Stimulated activated CD8-positive, alpha-beta memory T cell treated with anti-CD3 and anti-CD28 coated beads, Interleukin-4, amount 100 ng/mL, for 48 hours (primary cell): Measurements from ENCODE around the gene LAMB1.
"Not testable (repeated sequence)": the region's sequence is repeated elsewhere in the genome, so short reads cannot be mapped to it uniquely, and the experiment has no call there.

Experiments
- DNase-seq: peaks from one replicate; pipeline ENCODE4 v3.0.0-alpha.2; 2020

Gene LAMB1

GRCh38 chr7:108002726-108003598 is at the start of gene LAMB1:
Gene LAMB1, minus strand, starts transcription at chr7:108003161. Its CDS starts 276 bp downstream, at chr7:108002885.
- peak; percentile 41 for DNase-seq

DNA sequence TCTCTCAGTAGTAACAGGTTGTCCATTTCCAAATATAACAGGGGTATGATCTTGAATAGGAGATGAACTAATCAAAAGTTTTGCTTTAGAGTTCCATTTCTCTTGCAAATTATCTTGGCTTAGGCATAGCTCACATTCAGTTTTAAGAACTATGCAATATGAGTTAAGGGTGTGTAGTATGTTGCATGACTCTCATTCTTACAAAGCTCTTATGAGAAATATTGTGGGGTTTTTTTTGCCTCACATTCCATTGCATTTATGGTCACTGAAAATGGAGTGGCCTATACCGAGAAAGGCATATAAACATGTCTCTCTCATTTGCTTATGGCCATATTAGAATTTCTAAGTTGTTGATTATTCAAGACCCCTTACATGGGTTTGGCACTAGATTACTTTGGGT is 48.5 kb upstream of the LAMB1 start:
- no peak for DNase-seq

GRCh38 chr7:108049962-108050361 is 47.0 kb upstream of the LAMB1 start:
- no peak for DNase-seq

DNA sequence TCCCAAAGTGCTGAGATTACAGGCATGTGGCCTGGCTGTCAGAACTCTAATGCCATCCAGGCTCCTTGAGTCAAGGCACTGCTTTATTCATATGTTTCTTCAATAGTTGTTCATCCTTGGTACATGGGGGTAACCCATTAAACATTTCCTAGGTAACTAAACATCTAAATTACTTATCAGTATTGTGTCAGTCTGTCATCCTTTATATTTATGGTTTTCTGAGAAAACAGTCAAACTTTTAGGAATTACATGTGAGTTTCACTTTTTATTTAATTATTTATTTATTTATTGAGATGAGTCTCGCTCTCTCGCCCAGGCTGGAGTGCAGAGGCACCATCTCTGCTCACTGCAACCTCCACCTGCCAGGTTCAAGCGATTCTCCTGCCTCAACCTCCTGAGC is 45.5 kb upstream of the LAMB1 start:
- DNase-seq, result no peak

DNA sequence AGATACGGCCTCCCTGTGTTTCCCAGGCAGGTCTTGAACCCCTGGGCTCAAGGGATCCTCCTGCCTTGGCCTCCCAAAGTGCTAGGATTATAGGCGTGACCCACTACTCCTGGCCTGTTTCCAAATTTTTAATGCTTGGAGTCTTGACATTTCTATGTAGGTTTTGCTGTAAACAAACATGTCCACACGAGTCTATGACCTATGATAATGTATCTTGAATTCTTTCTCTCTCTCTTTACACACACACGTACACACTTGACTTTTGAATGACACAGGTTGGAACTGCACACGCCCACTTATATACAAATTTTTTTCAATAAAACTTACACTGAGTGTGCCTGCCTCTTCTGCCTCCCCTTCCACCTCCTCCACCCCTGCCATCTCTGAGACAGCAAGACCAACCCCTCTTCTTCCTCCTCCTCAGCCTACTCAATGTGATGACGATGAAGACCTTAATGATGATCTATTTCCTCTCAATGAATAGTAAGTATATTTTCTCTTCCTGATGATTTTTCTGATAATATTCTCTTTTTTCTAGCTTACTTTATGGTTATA is 44.1 kb upstream of the LAMB1 start:
- no peak for DNase-seq

- no peak for DNase-seq
These were observed 42.7 kb upstream of the LAMB1 start for GRCh38 chr7:108045669-108046068.

DNA sequence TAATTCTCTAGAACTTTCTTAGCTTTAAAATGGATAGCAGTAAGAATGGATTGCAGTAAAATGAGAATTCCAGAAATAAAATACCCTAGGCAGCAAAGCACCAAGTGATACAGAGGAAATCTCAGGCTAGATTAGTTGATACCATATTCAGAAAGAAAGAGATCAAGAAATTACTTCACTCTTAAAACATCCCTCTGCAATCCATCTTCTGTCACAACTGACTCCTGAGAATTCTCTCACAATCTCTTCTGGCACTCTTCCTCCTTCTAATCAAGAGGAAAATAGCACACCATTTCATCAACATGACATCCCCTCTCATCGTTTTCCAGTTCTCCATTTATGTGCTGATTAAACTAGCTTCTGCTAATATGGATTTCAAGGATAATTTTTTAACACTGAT is 42.2 kb upstream of the LAMB1 start:
- DNase-seq, result no peak

DNA sequence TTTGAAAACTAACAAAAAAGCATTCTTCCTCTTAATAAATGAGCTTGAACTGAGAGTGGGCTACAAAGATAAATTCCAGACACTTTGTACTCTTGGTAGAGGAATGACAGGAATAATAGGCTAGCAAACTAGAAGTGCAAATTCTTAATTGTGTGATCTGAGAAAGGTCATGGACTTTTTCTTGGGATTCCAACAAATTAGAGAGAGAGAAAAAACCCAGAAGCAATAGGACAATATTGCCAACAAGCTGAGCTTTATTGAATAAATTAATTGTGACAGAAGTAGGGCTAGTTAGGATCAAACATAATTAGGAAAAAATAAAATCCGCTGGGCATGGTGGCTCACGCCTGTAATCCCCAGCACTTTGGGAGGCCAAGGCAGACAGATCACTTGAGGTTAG is 41.4 kb upstream of the LAMB1 start:
- no peak for DNase-seq

DNA sequence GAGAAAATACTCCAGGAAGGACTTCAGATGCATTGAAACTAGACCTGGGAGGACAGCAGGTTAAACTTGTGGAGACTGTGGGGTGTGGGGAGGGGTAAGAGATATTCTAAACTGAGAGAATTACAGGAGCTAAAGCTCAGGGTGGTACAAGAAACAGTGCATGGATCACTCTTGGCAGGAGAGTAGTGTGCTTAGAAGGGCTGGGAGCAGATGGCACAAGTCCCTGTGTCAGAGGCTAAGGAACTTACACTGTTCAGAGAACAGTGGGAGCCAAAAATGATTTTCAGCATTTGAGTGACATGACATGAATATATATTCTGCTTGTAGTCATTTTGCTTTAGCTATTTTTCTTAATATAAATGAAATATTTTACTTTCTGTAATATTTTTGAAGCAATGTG is 36.0 kb upstream of the LAMB1 start:
- DNase-seq, result no peak

DNA sequence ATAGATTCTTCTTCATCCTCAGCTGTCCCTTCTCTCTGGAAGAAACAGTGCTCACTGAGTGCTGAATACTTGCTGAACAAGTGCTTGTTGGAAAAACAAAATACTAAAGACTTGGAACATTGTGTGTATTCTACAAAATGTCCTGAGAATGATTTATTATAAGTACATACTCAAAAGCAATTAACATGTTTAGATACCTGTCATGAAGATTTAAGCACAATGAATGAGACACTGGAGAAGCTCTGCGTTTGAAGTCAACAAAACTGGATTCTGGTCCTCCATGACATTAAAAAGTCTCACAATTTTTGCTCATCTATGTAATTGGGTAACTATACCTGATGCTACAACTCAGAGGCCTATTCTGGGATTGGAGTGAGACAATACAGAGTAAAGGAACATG is 34.8 kb upstream of the LAMB1 start:
- no peak for DNase-seq

- no peak for DNase-seq
These were observed 34.2 kb upstream of the LAMB1 start for GRCh38 chr7:108037140-108037539.

DNA sequence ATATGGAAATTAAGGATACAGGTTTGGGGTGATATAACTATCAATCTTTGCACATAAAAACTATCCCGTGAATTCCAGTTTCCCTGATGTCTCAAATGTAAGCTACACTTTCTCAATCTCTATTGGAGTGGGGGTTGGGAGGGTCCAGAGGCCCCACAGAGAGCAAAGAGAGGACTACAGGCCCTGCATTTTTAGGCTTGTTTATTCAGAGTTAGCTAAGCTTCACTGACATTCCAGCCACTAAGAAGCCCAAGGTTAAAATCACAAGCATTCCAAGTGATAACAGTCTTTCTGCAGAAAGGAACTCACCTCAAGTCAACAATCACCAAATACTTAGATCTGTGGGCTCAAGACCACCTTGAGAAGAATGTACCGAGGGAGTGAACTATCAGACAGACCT is 31.6 kb upstream of the LAMB1 start:
- DNase-seq, result no peak

GRCh38 chr7:108033776-108034497 is 31.0 kb upstream of the LAMB1 start:
- no peak for DNase-seq

DNA sequence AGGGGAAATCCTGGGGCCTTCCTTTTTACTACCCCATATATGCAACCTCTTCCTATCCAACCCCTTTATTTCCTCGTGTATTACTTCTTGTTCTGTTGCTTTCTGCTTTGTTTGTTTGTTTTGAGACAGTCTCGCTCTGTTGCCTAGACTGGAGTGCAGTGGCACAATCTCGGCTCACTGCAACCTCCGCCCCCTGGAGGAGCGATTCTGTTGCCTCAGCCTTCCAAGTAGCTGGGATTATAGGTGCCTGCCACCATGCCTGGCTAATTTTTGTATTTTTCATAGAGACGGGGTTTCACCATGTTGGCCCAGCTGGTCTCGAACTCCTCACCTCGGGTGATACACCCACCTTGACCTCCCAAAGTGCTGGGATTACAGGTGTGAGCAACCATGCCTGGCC is 30.3 kb upstream of the LAMB1 start:
- not testable (repeated sequence) for DNase-seq

GRCh38 chr7:108030516-108030915 is 27.6 kb upstream of the LAMB1 start:
- no peak for DNase-seq

DNA sequence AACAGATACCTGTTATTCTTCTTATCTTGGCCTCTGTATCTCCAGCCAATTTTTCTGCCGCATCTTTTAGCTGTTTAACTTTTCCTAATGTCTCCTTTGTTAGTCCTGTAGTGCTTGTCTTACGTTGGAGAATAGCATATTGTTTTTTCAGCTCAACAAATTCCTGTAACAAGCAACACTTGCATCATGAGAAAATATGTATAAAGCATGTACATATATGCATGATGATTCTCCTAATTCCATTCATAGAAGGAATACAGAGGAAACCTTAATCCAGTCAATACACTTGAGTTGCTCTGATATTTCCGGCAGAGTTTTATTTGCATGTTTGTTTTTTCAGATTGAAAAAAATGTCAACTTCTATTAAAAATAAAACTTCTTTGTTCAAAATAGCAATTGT is 26.1 kb upstream of the LAMB1 start:
- no peak for DNase-seq

GRCh38 chr7:108028111-108028510 is 25.1 kb upstream of the LAMB1 start:
- DNase-seq, result no peak

DNA sequence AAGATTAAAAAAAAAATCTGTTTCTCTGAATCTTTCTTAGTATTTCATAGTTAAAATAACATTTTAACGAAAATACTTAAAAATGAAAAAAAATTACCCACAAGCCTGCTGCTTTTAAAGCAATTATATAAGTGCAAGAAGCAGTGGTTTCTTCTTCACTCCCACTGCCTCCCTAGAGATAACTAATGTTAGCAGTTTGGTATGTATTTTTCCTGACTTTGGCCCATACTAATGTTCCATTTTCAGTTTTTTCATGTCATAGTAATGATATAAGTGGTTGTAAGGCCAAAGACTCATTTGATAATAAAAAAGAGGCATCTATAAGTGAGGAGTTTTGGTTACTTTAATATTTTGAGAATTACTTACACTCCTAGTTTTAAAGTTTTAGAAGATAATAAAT is 24.3 kb upstream of the LAMB1 start:
- no peak for DNase-seq

DNA sequence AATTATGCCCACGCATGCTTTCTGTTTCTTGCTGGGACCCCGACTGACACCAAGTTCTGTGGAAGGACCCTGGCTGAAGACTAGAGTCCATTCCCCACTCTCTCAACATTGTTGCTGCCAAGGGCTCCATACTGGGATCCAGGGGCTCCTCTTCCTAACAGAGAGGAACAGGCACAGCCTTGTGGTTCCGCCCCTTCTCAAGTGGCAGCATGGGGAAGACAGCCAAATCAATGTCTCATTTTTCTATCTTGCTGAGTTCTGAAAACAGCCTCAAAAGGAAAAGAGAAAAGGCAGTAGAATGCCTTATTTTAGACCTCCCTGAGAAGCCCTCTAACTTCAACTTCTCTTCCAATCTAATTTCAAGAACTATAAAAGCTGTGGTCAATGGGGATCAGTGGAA is 23.7 kb upstream of the LAMB1 start:
- DNase-seq, result no peak

GRCh38 chr7:108026116-108026515 is 23.2 kb upstream of the LAMB1 start:
- no peak for DNase-seq

GRCh38 chr7:108024538-108024937 is 21.6 kb upstream of the LAMB1 start:
- no peak for DNase-seq

GRCh38 chr7:108020585-108020984 is 17.6 kb upstream of the LAMB1 start:
- no peak for DNase-seq

DNA sequence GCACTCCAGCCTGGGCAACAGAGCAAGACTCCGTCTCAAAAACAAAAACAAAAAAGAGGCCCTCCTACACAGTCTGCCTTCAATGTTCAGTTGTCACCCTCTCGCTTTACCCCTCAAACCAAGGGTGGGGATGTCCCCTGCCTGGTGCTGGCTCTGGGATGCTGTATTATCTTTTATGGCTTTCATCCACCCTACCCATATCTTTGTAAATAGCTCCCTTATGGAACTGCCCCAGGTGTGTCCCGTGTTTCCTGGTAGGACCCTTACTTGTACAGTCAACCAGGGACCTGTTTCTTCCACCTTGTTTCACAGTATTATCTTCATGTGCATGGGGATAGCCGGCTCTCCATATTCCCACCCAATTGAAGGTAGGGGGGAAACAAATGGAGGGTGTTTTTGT is 15.7 kb upstream of the LAMB1 start:
- DNase-seq, result no peak

DNA sequence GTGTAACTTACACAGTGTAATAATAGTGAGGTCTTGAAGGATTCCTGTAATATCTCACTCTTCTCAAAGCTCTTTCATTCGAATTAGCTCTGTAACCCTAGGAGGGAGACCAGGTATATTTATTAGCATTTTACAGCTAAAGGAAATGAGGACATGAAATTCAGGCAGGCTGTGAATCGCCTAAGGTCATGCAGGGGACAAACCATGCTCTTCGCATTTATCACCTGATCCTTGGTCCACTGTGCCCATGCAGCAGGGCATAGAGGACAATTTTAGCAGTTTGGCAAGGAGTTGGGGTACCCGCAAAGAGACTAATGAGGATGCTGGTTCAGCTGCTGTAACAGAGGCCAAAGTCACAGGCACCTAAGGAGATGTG is 14.8 kb upstream of the LAMB1 start:
- DNase-seq, result no peak
